IPS-11a (cell line): Measurements from ENCODE around the gene ABLIM2.

Experiments
- H3K4me3 ChIP-seq: one replicate; pipeline ENCODE4 v1.5.1; 2013; ENCODE audit warnings: low read depth, low read length, control low read depth

ABLIM2 gene

GRCh38 chr4:8105306-8106100, 53.1 kb downstream of the ABLIM2 start:
- H3K4me3 ChIP-seq: no peak overlapping the region

GRCh38 chr4:8104491-8105305, 53.9 kb downstream of the ABLIM2 start:
- no peak overlapping the region for H3K4me3 ChIP-seq

- no peak overlapping the region for H3K4me3 ChIP-seq
These were observed 54.9 kb downstream of the ABLIM2 start for GRCh38 chr4:8103421-8104390.

- H3K4me3 ChIP-seq: no peak overlapping the region
These were observed 55.8 kb downstream of the ABLIM2 start for GRCh38 chr4:8102831-8103230.

- H3K4me3 ChIP-seq: no peak overlapping the region
These were observed 56.6 kb downstream of the ABLIM2 start for GRCh38 chr4:8102076-8102355.

- no peak overlapping the region for H3K4me3 ChIP-seq
These were observed 57.2 kb downstream of the ABLIM2 start for GRCh38 chr4:8101213-8102075.

- H3K4me3 ChIP-seq: no peak overlapping the region
These were observed 58.6 kb downstream of the ABLIM2 start for GRCh38 chr4:8099981-8100464.

- H3K4me3 ChIP-seq: no peak overlapping the region
These were observed 60.1 kb downstream of the ABLIM2 start for GRCh38 chr4:8098506-8098905.

- no peak overlapping the region for H3K4me3 ChIP-seq
These were observed 60.8 kb downstream of the ABLIM2 start for GRCh38 chr4:8097721-8098345.

- H3K4me3 ChIP-seq: no peak overlapping the region
These were observed 61.5 kb downstream of the ABLIM2 start for GRCh38 chr4:8097141-8097541.

- H3K4me3 ChIP-seq: no peak overlapping the region
These were observed 61.9 kb downstream of the ABLIM2 start for GRCh38 chr4:8096690-8097061.

- no peak overlapping the region for H3K4me3 ChIP-seq
These were observed 62.5 kb downstream of the ABLIM2 start for GRCh38 chr4:8095956-8096689.

- H3K4me3 ChIP-seq: no peak overlapping the region
These were observed 64.9 kb downstream of the ABLIM2 start for GRCh38 chr4:8093587-8094274.

GRCh38 chr4:8092282-8092681, 66.3 kb downstream of the ABLIM2 start:
- H3K4me3 ChIP-seq: no peak overlapping the region

GRCh38 chr4:8090744-8091301, 67.8 kb downstream of the ABLIM2 start:
- no peak overlapping the region for H3K4me3 ChIP-seq

- H3K4me3 ChIP-seq: no peak overlapping the region
These were observed 68.3 kb downstream of the ABLIM2 start for GRCh38 chr4:8090312-8090711.

- no peak overlapping the region for H3K4me3 ChIP-seq
These were observed 68.8 kb downstream of the ABLIM2 start for GRCh38 chr4:8089862-8090261.

- no peak overlapping the region for H3K4me3 ChIP-seq
These were observed 69.6 kb downstream of the ABLIM2 start for GRCh38 chr4:8088966-8089491.
